Lung (tissue), 12 donors: Measurements from ENCODE around the gene OSBPL6. TPM values are rescaled to one million over a fixed set of nuclear protein-coding genes. Genes with fewer than 3 reads are reported as not detected.

Experiments
- ATAC-seq: fragments of 200-7000 bp; cut with Tn5 transposase; one replicate; pipeline ENCODE4 v1.9.1; 2020; ENCODE audit warnings: moderate number of reproducible peaks; ENCODE audit not compliant: insufficient read depth, low FRiP score
- DNase-seq, 3 donors: peaks; one replicate each; pipeline ENCODE4 v3.0.0-alpha.2; 2013 to 2017
- H3K27ac ChIP-seq, 2 donors: one replicate each; pipeline ENCODE4 v1.5.1; 2013; ENCODE audit warnings: mild to moderate bottlenecking in 2 of 2, moderate library complexity in 2 of 2, control low read depth in 1 of 2, inconsistent platforms in 1 of 2, low read depth in 1 of 2, low read length in 1 of 2
- H3K27me3 ChIP-seq, 3 donors: one replicate each; pipeline ENCODE4 v1.5.1; 2013; ENCODE audit warnings: low read length in 2 of 3; ENCODE audit not compliant: control insufficient read depth in 3 of 3, insufficient read depth in 3 of 3
- H3K36me3 ChIP-seq, 4 donors: one replicate each; pipeline ENCODE4 v1.5.1; 2013; ENCODE audit warnings: low read length in 4 of 4, mild to moderate bottlenecking in 1 of 4, moderate library complexity in 1 of 4; ENCODE audit not compliant: control insufficient read depth in 4 of 4, insufficient read depth in 4 of 4
- H3K4me1 ChIP-seq, 5 donors: one replicate each; pipeline ENCODE4 v1.5.1; 2013; ENCODE audit warnings: low read length in 5 of 5, mild to moderate bottlenecking in 2 of 5, moderate library complexity in 1 of 5; ENCODE audit not compliant: control insufficient read depth in 5 of 5, insufficient read depth in 5 of 5
- H3K4me3 ChIP-seq: one replicate; pipeline ENCODE4 v1.5.1; 2013; ENCODE audit warnings: mild to moderate bottlenecking, control low read depth, moderate library complexity
- H3K9ac ChIP-seq, 2 donors: one replicate each; pipeline ENCODE4 v1.5.1; 2013; ENCODE audit warnings: low read length in 2 of 2, control low read depth in 1 of 2; ENCODE audit not compliant: insufficient read depth in 1 of 2
- H3K9me3 ChIP-seq, 4 donors: one replicate each; pipeline ENCODE4 v1.5.1; 2013; ENCODE audit warnings: low read length in 3 of 4, mild to moderate bottlenecking in 1 of 4, moderate library complexity in 1 of 4; ENCODE audit not compliant: control insufficient read depth in 4 of 4, insufficient read depth in 3 of 4
- CTCF ChIP-seq: IDR thresholded peaks from 2 replicates; pipeline ENCODE4 v1.5.1; 2012; ENCODE audit warnings: mild to moderate bottlenecking; ENCODE audit errors: control extremely low read depth, extremely low read depth
- WGBS, 2 donors: extraction: QIAGEN DNeasy Blood & Tissue Kit; methylation state at CpG; one replicate each; pipeline ENCODE4 v1.1.7; 2013; 5-methylcytosine and 5-hydroxymethylcytosine counted together
- polyA plus RNA-seq, 2 donors: library from polyadenylated mRNA; stranded (reverse); fragments of 200-250 nt; gene quantifications; one replicate each; pipeline ENCODE4 v1.2.1, GENCODE V29; 2013
- total RNA-seq, 2 donors: library from RNA; depleted of rRNA in 1 of 2; stranded (reverse); fragments of >200 nt in 1 of 2; gene quantifications; one replicate each; pipeline ENCODE4 v1.2.1, GENCODE V29; 2014 to 2021
- donor health status: control.
- donor health status: control.
- donor health status: Bipolar disorder and iron deficiency.
- donor health status: healthy.
- donor health status: DM: yes; HTN: yes; CAD: no.

OSBPL6 gene
- total and polyA plus RNA-seq, 4 donors = 1.9 to 23.5 (median 7.8) TPM

- H3K9ac ChIP-seq = no peak overlapping the region
- no peaks in the 10 kb centered on the region for H3K27me3 ChIP-seq
- H3K27ac ChIP-seq = no peak overlapping the region
- H3K36me3 ChIP-seq = no peaks in the 10 kb centered on the region
- DNase-seq (no peak), ATAC-seq (no peak)
- H3K4me1 ChIP-seq = no peaks in the 10 kb centered on the region
- no peak overlapping the region for H3K4me3 ChIP-seq
- no peaks in the 10 kb centered on the region for H3K9me3 ChIP-seq
- TF ChIP-seq CTCF = no peak
Observed at GRCh38 chr2:178335230-178335629, 140.9 kb downstream of the OSBPL6 start.

- Histone ChIP-seq H3K36me3 (peaks cover 0 to 2% (median 0%) of the 10 kb centered on the region in 4 donors), H3K9ac (no peak overlapping the region), H3K4me1 (no peaks in the 10 kb centered on the region), H3K4me3 (no peak overlapping the region), H3K9me3 (no peaks in the 10 kb centered on the region), H3K27me3 (no peaks in the 10 kb centered on the region), H3K27ac (no peak overlapping the region)
- no peak for ATAC-seq
- WGBS, 2 donors = 89 to 95% methylated on average over 11 of the region's 11 CpGs
- no peak for DNase-seq
- no peak for TF ChIP-seq CTCF
Observed at GRCh38 chr2:178344121-178344520, 149.8 kb downstream of the OSBPL6 start.

GRCh38 chr2:178345951-178346350, 151.6 kb downstream of the OSBPL6 start:
- no peaks in the 10 kb centered on the region for H3K4me1 ChIP-seq
- WGBS, 2 donors = 92 to 96% methylated on average over 2 of the region's 2 CpGs

More at GRCh38 chr2:178345951-178346350, 151.6 kb downstream of the OSBPL6 start:
- ATAC-seq (no peak), DNase-seq (no peak)
- Histone ChIP-seq H3K4me3 (no peak overlapping the region), H3K9ac (no peak overlapping the region), H3K27me3 (no peaks in the 10 kb centered on the region), H3K27ac (no peak overlapping the region), H3K36me3 (peaks cover 0 to 5% (median under 1%) of the 10 kb centered on the region in 4 donors), H3K9me3 (no peaks in the 10 kb centered on the region)
- no peak for TF ChIP-seq CTCF
